Activated CD4-positive, alpha-beta T cell treated with anti-CD3 and anti-CD28 coated beads, Interleukin-2, amount 10 ng/mL, durations not matched to agents 24 days and 14 days (primary cell): ENCODE results near the gene TCN2. TPM values are rescaled to one million over a fixed set of nuclear protein-coding genes. Genes with fewer than 3 reads are reported as not detected.
"Not testable (repeated sequence)": the region's sequence is repeated elsewhere in the genome, so short reads cannot be mapped to it uniquely, and the experiment has no call there.

Experiments used
- DNase-seq: peaks from one replicate; pipeline ENCODE4 v3.0.0; 2022
- H3K27ac Mint-ChIP-seq: one replicate; pipeline ENCODE4 v1.8.0; 2022; ENCODE audit warnings: mild to moderate bottlenecking, mixed read lengths
- H3K27me3 Mint-ChIP-seq: one replicate; pipeline ENCODE4 v1.8.0; 2022; ENCODE audit warnings: mixed read lengths
- H3K36me3 Mint-ChIP-seq: one replicate; pipeline ENCODE4 v1.8.0; 2022; ENCODE audit warnings: low read depth, mild to moderate bottlenecking, mixed read lengths
- H3K4me1 Mint-ChIP-seq: one replicate; pipeline ENCODE4 v1.8.0; 2021; ENCODE audit warnings: mixed read lengths
- H3K4me3 Mint-ChIP-seq: one replicate; pipeline ENCODE4 v1.8.0; 2022; ENCODE audit warnings: mild to moderate bottlenecking, moderate library complexity, mixed read lengths
- H3K9me3 Mint-ChIP-seq: one replicate; pipeline ENCODE4 v1.8.0; 2021; ENCODE audit warnings: mixed read lengths
- intact Hi-C: fragments of 100-400 bp; cut with micrococcal nuclease; formaldehyde crosslinking; loops from one replicate; pipeline ENCODE4 v1.15.1; 2023
- total RNA-seq: library from RNA; stranded (reverse); gene quantifications from 2 replicates; pipeline ENCODE4 v1.2.3, GENCODE V29; 2022

Gene TCN2
- total RNA-seq, 1 donor from 2014 or later, result 0.35 TPM

DNA sequence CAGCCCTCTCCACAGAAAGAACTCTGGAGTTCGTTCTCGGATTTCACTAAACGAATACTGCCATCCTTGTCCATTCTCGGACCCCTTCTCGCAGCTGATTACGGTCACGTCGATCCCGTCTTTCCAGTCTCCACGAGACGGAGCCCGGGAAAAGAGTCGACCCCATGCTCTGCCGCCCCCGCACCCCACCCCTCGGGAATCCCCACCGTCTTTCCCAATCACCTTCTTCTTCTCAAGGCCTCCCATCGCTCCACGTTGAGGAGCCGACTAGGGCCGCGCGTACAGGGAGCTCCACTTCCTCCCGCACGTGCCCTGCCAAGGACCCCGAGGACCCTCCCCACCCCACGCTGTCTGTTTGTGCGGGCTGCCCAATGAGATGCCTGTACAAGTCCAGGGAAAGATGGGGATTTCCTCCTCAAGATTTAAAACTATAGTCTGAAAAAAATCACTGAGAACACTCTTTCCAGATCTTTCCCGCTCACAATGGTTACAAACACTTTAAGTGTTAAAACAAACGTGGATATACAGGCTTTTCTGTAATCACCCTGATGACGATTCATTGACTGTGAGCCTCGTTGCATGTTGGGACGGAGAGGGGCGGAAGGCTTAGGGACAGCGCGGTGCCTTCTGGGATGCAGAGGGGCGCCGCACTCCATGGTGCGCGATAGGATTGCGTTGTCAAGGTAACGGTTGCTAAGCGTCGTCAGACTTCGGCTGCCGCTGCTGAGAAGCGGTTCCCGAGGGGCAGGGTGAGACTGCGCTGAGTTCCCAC lies 15.2 kb upstream of the TCN2 start, which contains the start of gene PES1:
Gene PES1 (minus strand): TSS at position 323 of the 772 bp plus-strand sequence. CDS start 77 bp downstream, at position 246.
- H3K27ac Mint-ChIP-seq, result no peak within 1 kb of the TSS
- H3K9me3 Mint-ChIP-seq, result no peaks in the 10 kb centered on the region
- H3K4me3 Mint-ChIP-seq, result no peak within 1 kb of the TSS
- H3K36me3 Mint-ChIP-seq, result peaks cover 21% of the 10 kb centered on the region
- H3K27me3 Mint-ChIP-seq, result peaks cover 14% of the 10 kb centered on the region
- intact Hi-C loops, result loop anchor here (1.0 to 5.0 kb wide), 5 partner anchors 15 to 825 kb away; partner anchors contain the start of genes SLC35E4, TCN2, UQCR10 and ZMAT5
- H3K4me1 Mint-ChIP-seq, result no peaks in the 10 kb centered on the region
- peak; percentile 98 for DNase-seq

DNA sequence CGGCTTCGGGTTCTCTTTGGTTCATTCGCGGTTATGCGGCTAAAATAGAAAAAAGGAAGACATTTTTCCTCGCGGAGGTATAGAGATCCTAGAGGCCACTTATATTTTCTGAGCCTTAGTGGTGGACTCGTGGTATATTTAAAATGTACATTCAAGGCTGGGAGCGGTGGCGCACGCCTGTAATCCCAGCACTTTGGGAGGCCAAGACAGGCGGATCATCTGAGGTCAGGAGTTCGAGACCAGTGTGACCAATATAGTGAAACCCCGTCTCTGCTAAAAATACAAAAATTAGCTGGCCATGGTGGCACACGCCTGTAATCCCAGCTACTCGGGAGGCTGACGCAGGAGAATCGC lies 14.6 kb upstream of the TCN2 start:
- intact Hi-C loops, result loop anchor here (1.0 to 5.0 kb wide), 5 partner anchors 14 to 826 kb away; partner anchors contain the start of genes SLC35E4, TCN2, UQCR10 and ZMAT5
- peaks cover 17% of the 10 kb centered on the region for H3K36me3 Mint-ChIP-seq
- H3K27me3 Mint-ChIP-seq, result peaks cover 14% of the 10 kb centered on the region
- not testable (repeated sequence) for H3K4me3 Mint-ChIP-seq, DNase-seq, H3K4me1 Mint-ChIP-seq, H3K9me3 Mint-ChIP-seq, H3K27ac Mint-ChIP-seq

DNA sequence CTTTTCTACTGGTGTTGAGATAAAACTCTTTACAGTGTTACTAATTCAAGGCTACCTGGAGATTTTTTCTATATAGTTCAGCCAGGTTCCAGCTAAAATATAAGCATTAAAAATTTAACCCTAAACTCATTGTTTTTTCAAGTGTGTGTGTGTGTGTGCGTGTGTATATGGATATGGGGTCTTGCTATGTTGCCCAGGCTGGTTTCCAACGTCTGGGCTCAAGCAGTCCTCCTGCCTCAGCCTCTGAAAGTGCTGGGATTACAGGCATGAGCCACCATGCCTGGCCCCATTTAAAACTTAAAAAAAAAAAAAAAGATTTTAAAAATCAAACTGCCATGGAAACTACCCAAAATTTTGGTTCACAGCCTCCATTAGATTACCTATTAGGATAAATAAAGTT lies 10.8 kb upstream of the TCN2 start:
- H3K36me3 Mint-ChIP-seq, result no peaks in the 10 kb centered on the region
- H3K27ac Mint-ChIP-seq, result no peak overlapping the region
- no peaks in the 10 kb centered on the region for H3K9me3 Mint-ChIP-seq
- no peak for DNase-seq
- intact Hi-C loops, result no loop called here
- H3K27me3 Mint-ChIP-seq, result peaks cover 17% of the 10 kb centered on the region
- no peaks in the 10 kb centered on the region for H3K4me1 Mint-ChIP-seq
- no peak overlapping the region for H3K4me3 Mint-ChIP-seq

DNA sequence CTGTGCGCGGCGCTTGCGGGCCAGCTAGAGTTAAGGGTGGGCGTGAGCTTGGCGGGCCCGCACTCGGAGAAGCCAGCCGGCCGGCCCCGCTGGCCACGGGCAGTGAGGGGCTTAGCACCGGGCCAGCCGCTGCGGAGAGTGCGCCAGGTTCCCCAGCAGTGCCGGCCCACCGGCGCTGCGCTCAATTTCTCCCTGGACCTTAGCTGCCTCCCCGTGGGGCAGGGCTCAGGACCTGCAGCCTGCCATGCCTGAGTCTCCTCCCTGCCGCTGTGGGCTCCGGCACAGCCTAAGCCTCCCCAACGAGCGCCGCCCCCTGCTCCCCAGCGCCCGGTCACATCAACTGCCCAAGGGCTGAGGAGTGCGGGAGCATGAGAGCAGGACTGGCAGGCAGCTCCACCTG lies 10.1 kb upstream of the TCN2 start:
- no peaks in the 10 kb centered on the region for H3K36me3 Mint-ChIP-seq
- intact Hi-C loops, result no loop called here
- H3K27me3 Mint-ChIP-seq, result peaks cover 17% of the 10 kb centered on the region
- H3K27ac Mint-ChIP-seq, result no peak overlapping the region
- DNase-seq, result no peak
- H3K4me1 Mint-ChIP-seq, result peaks cover under 1% of the 10 kb centered on the region
- no peaks in the 10 kb centered on the region for H3K9me3 Mint-ChIP-seq
- no peak overlapping the region for H3K4me3 Mint-ChIP-seq

DNA sequence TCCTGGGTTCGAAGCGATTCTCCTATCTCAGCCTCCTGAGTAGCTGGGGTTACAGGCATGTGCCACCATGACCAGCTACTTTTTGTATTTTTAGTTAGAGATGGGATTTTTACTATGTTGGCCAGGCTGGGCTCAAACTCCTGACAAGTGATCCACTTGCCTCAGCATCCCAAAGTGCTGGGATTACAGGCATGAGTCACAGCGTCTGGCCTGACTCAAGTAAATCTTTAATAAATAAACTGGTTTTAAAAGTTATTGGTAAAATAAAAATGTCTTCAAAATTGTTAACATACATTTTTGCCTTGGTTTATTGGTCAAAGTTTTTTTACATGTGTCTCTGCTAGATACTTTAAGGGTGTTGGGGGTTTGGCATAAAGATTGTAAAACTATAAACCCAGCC lies 8.0 kb upstream of the TCN2 start:
- no peak for DNase-seq
- Mint-ChIP-seq H3K9me3 (no peaks in the 10 kb centered on the region), H3K27ac (no peak overlapping the region), H3K36me3 (no peaks in the 10 kb centered on the region), H3K4me1 (peaks cover 6% of the 10 kb centered on the region), H3K27me3 (peaks cover 7% of the 10 kb centered on the region), H3K4me3 (no peak overlapping the region)
- intact Hi-C loops, result no loop called here

DNA sequence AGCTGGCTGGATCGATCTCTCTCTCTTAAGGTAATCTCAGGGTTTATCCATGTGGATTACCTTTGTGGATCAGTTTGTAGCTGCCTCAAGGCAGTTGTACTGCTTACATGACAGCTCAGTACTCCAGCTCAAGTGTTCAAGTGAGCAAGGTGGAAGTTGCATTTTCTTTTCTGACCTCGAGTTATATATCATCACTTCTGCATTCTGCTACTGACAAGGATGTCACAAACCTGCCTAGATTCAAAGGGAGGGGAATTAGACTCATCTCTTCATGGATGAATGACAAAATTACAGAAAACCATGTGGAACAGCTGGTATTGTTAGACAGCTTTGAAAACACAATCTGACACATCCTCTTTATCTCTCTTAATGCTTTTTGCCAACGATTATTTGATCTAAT lies 6.1 kb upstream of the TCN2 start:
- H3K4me3 Mint-ChIP-seq, result no peak overlapping the region
- H3K36me3 Mint-ChIP-seq, result no peaks in the 10 kb centered on the region
- no peak overlapping the region for H3K27ac Mint-ChIP-seq
- H3K27me3 Mint-ChIP-seq, result peaks cover 3% of the 10 kb centered on the region
- intact Hi-C loops, result no loop called here
- H3K9me3 Mint-ChIP-seq, result no peaks in the 10 kb centered on the region
- H3K4me1 Mint-ChIP-seq, result peaks cover 12% of the 10 kb centered on the region
- DNase-seq, result no peak

DNA sequence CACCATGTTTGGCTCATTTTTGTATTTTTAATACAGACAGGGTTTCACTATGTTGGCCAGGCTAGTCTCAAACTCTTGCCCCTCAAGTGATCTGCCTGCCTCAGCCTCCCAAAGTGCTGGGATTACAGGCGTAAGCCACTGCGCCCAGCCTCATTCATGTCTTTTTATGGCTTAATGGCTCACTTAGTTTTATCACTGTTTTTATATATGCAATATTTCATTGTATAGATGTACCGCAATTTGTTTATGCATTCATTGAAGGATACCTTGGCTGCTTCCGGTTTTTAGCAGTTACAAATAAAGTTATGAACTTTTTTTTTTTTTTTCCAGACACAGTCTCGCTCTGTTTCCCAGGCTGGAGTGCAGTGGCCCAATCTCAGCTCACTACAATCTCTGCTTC lies 5.5 kb upstream of the TCN2 start:
- Mint-ChIP-seq H3K36me3 (no peaks in the 10 kb centered on the region), H3K4me3 (no peak overlapping the region)
- intact Hi-C loops, result no loop called here

DNA sequence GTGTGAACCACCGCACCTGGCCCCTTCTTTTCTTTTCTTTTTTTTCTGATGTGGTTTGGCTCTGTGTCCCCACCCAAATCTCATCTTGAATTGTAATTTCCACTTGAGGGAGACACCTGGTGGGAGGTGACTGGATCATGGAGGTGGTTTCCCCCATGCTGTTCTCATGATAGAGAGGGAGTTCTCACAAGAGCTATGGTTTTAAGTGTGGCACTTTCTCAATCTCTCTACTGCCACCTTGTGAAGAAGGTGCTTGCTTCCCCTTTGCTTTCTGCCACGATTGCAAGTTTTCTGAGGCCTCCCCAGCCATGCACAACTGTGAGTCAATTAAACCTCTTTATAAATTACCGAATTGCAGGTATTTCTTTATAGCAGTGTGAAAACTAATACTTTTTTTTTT lies 4.9 kb upstream of the TCN2 start:
- Mint-ChIP-seq H3K36me3 (no peaks in the 10 kb centered on the region), H3K4me1 (peaks cover 16% of the 10 kb centered on the region), H3K27ac (peak overlapping the region; percentile 52), H3K27me3 (peaks cover 3% of the 10 kb centered on the region), H3K4me3 (no peak overlapping the region), H3K9me3 (no peaks in the 10 kb centered on the region)
- peak; percentile 73 for DNase-seq
- intact Hi-C loops, result no loop called here

More for the DNA sequence above, 5.5 kb upstream of the TCN2 start:
- H3K4me1 Mint-ChIP-seq, result peaks cover 12% of the 10 kb centered on the region
- peaks cover 3% of the 10 kb centered on the region for H3K27me3 Mint-ChIP-seq
- H3K9me3 Mint-ChIP-seq, result no peaks in the 10 kb centered on the region
- no peak overlapping the region for H3K27ac Mint-ChIP-seq
- no peak for DNase-seq

DNA sequence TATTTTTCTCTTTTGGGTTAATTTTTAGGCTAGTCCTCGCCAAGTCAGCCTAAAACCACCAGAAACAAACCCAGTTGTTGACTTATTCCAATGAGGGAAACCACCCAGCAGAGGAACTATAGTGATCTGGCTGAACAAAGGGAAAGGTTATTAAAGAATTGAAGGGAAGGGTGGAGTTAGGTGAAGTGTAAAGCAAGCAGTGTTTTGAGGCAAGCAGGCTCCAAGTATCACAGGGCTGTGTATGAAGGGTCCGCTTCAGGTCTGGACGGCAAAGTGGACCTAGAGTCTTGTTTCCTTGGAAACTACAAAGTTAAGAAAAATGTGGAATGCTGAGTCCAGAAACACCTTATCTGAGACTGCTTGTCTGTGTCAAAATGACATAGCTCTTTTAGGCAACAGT lies 3.2 kb upstream of the TCN2 start:
- Mint-ChIP-seq H3K4me3 (no peak overlapping the region), H3K27ac (no peak overlapping the region), H3K9me3 (no peaks in the 10 kb centered on the region), H3K27me3 (peaks cover 3% of the 10 kb centered on the region), H3K36me3 (no peaks in the 10 kb centered on the region), H3K4me1 (peaks cover 33% of the 10 kb centered on the region)
- DNase-seq, result no peak
- intact Hi-C loops, result no loop called here

DNA sequence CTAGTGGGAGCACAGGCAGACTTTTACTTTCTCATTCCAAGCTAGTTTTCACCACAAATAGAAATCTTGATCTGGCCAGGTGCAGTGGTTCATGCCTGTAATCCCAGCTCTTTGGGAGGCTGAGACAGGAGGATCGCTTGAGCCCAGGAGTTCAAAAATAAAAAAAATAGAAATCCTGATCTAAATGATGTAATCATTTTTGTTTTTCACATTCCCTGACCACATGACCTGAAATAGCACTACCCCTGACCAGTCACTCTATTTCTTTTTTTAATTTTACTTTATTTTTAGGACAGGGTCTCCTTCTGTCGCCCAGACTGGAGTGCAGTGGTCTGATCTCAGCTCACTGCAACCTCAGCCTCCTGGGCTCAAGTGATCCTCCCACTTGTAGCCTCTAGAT lies 2.3 kb upstream of the TCN2 start:
- no peaks in the 10 kb centered on the region for H3K36me3 Mint-ChIP-seq
- no peaks in the 10 kb centered on the region for H3K9me3 Mint-ChIP-seq
- no peak overlapping the region for H3K27ac Mint-ChIP-seq
- peaks cover 3% of the 10 kb centered on the region for H3K27me3 Mint-ChIP-seq
- H3K4me1 Mint-ChIP-seq, result peaks cover 41% of the 10 kb centered on the region
- H3K4me3 Mint-ChIP-seq, result no peak overlapping the region
- DNase-seq, result no peak
- intact Hi-C loops, result no loop called here

DNA sequence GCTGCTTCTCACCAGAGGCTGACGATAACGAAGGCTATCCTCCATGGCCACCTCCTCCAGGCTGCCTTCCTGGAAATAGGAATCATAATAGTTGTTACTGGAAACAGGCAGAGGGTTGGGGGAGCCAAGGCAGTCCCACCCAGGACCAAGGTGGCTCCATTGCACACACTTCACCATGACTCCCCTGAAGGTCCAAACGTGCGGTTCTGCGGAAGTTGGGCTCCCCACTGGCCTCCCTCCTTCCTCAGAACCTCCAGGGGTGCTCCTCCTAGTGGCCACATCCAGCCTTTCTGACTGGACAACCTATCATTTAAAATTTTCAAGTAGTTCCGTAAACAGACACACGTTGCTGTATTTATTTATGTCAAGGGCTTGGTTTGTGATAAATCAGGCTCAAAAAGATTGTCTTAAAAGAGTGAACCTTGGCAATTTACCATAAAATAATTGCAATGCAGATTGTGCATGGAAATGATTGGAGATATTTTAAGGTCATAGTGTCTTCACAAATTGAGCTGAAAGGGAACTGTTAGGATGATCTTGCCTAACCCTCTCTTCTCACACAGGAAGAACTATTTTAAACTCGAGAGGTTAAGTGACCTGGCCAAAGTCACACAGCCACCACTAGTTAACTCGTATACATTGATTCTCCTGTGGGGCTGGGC lies 1.4 kb upstream of the TCN2 start:
- intact Hi-C loops, result loop anchor here (2.0 kb wide), 1 partner anchor 13 kb away; no protein-coding TSS in a partner anchor
- no peak overlapping the region for H3K27ac Mint-ChIP-seq
- peaks cover 47% of the 10 kb centered on the region for H3K4me1 Mint-ChIP-seq
- no peaks in the 10 kb centered on the region for H3K27me3 Mint-ChIP-seq
- H3K9me3 Mint-ChIP-seq, result no peaks in the 10 kb centered on the region
- no peaks in the 10 kb centered on the region for H3K36me3 Mint-ChIP-seq
- H3K4me3 Mint-ChIP-seq, result peak overlapping the region; percentile 30
- DNase-seq, result peak; percentile 83

DNA sequence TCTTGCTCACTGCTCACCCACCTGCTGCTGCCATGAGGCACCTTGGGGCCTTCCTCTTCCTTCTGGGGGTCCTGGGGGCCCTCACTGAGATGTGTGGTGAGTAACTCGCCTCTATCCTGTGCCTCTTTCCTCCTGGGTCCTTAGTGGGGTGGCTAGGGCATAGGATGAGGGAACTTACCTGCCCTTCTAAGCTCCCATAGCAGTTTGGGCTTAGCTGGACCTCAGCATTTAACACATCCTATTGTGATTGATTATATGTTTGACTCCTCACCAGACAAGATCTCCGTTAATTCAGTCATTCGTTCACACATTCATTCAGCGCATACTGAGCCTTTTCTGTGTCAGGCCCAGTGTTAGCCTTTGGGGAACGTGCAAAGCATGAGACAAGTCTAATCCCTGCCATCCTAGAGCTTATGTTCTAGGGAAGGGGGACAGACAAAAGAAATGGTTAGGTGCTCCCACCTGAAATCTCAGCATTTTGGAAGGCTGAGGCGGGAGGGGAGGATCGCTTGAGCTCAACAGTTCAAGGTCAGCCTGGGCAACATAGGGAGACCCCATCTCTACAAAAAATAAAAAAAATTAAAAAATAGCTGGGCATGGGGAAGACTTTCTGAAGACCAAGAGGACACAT lies 441 bp downstream of the TCN2 start:
- no peaks in the 10 kb centered on the region for H3K9me3 Mint-ChIP-seq
- H3K4me1 Mint-ChIP-seq, result peaks cover 46% of the 10 kb centered on the region
- H3K4me3 Mint-ChIP-seq, result peak overlapping the region; percentile 86
- H3K36me3 Mint-ChIP-seq, result no peaks in the 10 kb centered on the region
- H3K27me3 Mint-ChIP-seq, result no peaks in the 10 kb centered on the region
- peak overlapping the region; percentile 85 for H3K27ac Mint-ChIP-seq
- no peak for DNase-seq
- intact Hi-C loops, result loop anchor here (2.0 kb wide), 1 partner anchor 15 kb away; no protein-coding TSS in a partner anchor

DNA sequence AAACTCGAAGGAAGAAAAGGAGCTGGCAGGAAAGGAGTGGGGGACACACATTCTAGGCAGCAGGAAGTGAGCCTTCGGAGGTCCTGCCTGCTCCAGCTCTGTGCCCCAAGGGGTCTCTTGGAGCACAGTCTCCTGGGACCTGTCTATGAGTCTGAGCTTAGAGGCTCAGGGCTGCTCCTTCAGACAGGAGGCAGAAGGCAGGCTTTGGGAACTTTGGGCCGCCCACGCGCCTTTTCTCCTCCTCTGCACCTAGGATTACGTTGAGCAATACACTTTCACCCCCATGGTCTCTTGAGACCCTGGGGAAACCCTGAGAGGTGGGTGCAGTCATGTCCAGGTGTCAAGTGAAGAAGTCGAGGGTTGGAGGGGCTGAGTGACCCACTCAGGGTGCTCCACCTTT lies 965 bp downstream of the TCN2 start:
- no peaks in the 10 kb centered on the region for H3K9me3 Mint-ChIP-seq
- H3K27me3 Mint-ChIP-seq, result no peaks in the 10 kb centered on the region
- no peak for DNase-seq
- no peaks in the 10 kb centered on the region for H3K36me3 Mint-ChIP-seq
- peaks cover 46% of the 10 kb centered on the region for H3K4me1 Mint-ChIP-seq
- no peak overlapping the region for H3K27ac Mint-ChIP-seq
- H3K4me3 Mint-ChIP-seq, result no peak overlapping the region
- intact Hi-C loops, result loop anchor here (2.0 kb wide), 2 partner anchors 15 to 27 kb away; partner anchors contain the start of gene SLC35E4
